ENCODE data around the gene KLHDC7B. TPM values are rescaled to one million over a fixed set of nuclear protein-coding genes. Genes with fewer than 3 reads are reported as not detected.

Gene KLHDC7B
- total and polyA plus RNA-seq, 2 donors (not counting 3 experiments of a cell fraction or from before 2014, with no cell fraction given), result not detected

GRCh38 chr22:50577697-50577986 is 31.9 kb downstream of the KLHDC7B start:
- POLR2A ChIA-PET, result no interaction called here
- Histone ChIP-seq H3K27ac (ENCODE audit: insufficient read depth, low read depth, low read length) (no peak overlapping the region), H3K9me1 (replicated peaks; ENCODE audit: control insufficient read depth, extremely low read depth, insufficient read depth, low read length) (no peaks in the 10 kb centered on the region), H3K79me2 (ENCODE audit: control insufficient read depth, insufficient read depth, low read length) (peaks cover 8% of the 10 kb centered on the region), H3K4me1 (ENCODE audit: control insufficient read depth, extremely low read depth, insufficient read depth, low read length) (peaks cover 6% of the 10 kb centered on the region), H3K4me2 (ENCODE audit: insufficient read depth, low read length) (no peak overlapping the region), H3K9me3 (replicated peaks; ENCODE audit: control insufficient read depth, insufficient read depth, low read length) (no peaks in the 10 kb centered on the region), H4K20me1 (replicated peaks; ENCODE audit: control insufficient read depth, extremely low read depth, insufficient read depth, low read length) (no peaks in the 10 kb centered on the region), H2AFZ (ENCODE audit: low read depth, low read length) (no peak overlapping the region), H3K36me3 (ENCODE audit: control insufficient read depth in 2 of 2, extremely low read depth in 1 of 2, insufficient read depth in 2 of 2, low read length in 2 of 2) (peaks cover 0 to 7% of the 10 kb centered on the region in 2 experiments), H3K27me3 (ENCODE audit: control insufficient read depth in 2 of 2, insufficient read depth in 2 of 2, low read length in 2 of 2) (no peaks in the 10 kb centered on the region), H3K4me3 (replicated peaks in 1 of 3; ENCODE audit: insufficient read depth in 1 of 3, low read depth in 1 of 3, low read length in 3 of 3) (no peak overlapping the region), H3K9ac (replicated peaks; ENCODE audit: extremely low read depth, insufficient read depth, low read length) (no peak overlapping the region)
- intact Hi-C loops (cut with micrococcal nuclease), result loop anchor here (5.0 kb wide), 1 partner anchor 95 kb away; the partner anchor contains the start of gene SHANK3
- dilution Hi-C loops (cut with MboI; ENCODE audit: extremely low pct_ligation_motif_present, low sequenced_read_pairs), result no loop called here
- BruUV-seq (replicated peaks), result no TSS peak
- CTCF ChIA-PET, result interaction anchor here (1.3 to 5.2 kb wide), 3 partner anchors 12 to 114 kb away, joined by 5 to 91 read pairs (median 10); no protein-coding TSS in a partner anchor
- no peak for FAIRE-seq
- TF ChIP-seq CTCF (IDR thresholded peaks at IDR 0.05; ENCODE audit: extremely low read depth in 1 of 2, insufficient read depth in 1 of 2, low read depth in 1 of 2, low read length in 2 of 2) (no peak), POLR2AphosphoS5 (IDR thresholded peaks at IDR 0.05; ENCODE audit: insufficient read depth, low read depth, low read length) (no peak), JUN (IDR thresholded peaks at IDR 0.05; ENCODE audit: borderline replicate concordance, insufficient read depth, insufficient read length, low read depth) (no peak), MYC (IDR thresholded peaks at IDR 0.05; ENCODE audit: low read depth, low read length) (no peak), EZH2 (IDR thresholded peaks at IDR 0.05; ENCODE audit: borderline replicate concordance, low read depth, low read length, severe bottlenecking) (no peak), FOS (IDR thresholded peaks at IDR 0.05; ENCODE audit: borderline replicate concordance, insufficient read depth, low read length) (no peak), MAX (IDR thresholded peaks at IDR 0.05; ENCODE audit: insufficient read depth, insufficient read length) (no peak), POLR2A (IDR thresholded peaks at IDR 0.05; ENCODE audit: low read depth, low read length) (no peak), GATA2 (IDR thresholded peaks at IDR 0.05; ENCODE audit: insufficient read depth, insufficient read length, low read depth, low read length) (no peak)
- DNase-seq (ENCODE audit: low read depth, low spot score), result no peak

Measured in endothelial cell of umbilical vein (primary cell).